Measurements from ENCODE around the gene UBE4A. TPM values are rescaled to one million over a fixed set of nuclear protein-coding genes. Genes with fewer than 3 reads are reported as not detected.
A peak's percentile ranks its signal among the peaks of the same experiment; 100 is the strongest.

UBE4A gene
- total and polyA plus RNA-seq, 9 of the 15 experiments (the other 6 are each of a cell fraction or from before 2014, with no cell fraction given) = 13.5 to 45.2 (median 26.8) TPM

DNA sequence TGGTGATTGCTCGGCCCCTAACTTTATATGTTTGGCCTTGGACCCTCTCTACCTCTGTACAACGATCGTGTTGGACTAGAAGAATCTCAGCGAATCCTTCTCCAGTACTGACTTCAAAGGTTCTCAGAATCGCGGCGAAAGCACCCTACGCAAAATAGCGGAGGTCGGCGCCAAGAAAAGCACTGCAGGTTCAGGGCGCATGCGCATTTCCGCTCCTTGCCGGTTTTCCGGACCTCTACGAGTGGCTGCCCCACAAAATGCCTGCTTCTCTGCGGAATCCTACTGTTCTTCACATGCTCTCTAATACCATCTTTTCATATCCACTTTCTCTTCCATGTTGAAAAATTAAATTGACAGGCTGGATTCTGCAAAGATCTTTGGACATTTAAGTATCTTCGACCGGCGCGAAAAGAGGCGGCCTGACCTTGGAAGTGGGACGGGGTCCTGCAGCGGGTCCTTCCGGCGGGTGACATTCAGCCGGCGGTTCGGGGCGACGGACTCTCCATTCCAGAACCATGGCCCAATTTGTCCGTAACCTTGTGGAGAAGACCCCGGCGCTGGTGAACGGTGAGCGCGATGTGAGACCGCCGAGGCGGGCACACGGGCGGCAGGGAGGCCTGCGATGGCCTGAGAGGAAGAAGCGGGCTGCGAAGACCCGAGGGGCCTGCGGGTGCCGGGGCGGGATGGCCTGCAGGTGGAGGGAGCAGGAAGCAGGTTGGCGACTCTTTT, 41.9 kb downstream of the UBE4A start, which contains the start of gene ATP5MG (continued):
- TF ChIP-seq, protein P1, sequence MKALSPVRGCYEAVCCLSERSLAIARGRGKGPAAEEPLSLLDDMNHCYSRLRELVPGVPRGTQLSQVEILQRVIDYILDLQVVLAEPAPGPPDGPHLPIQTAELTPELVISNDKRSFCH (CRISPR knock-in tag; IDR thresholded peaks at IDR 0.05) = no peak
- TF ChIP-seq, protein P1 (tag; IDR thresholded peaks at IDR 0.05) = 0 out of 2 replicates have a peak, but pooled peaks have one; percentile 51
- TF ChIP-seq KLF13 (tag; IDR thresholded peaks at IDR 0.05; ENCODE audit: borderline replicate concordance, low read depth) = no peak
- TF ChIP-seq ZNF23 (CRISPR knock-in tag; IDR thresholded peaks at IDR 0.05) = no peak
- no peak; a peak in 1 of 4 replicates for TF ChIP-seq TBL1XR1 (IDR thresholded peaks at IDR 0.05; ENCODE audit: low read length in 2 of 2)
- peak; percentile 37; the same call in 1 of the 2 replicates for TF ChIP-seq GABPB1 (CRISPR knock-in tag; IDR thresholded peaks at IDR 0.05)
- TF ChIP-seq ZNF830 (CRISPR knock-in tag; IDR thresholded peaks at IDR 0.05) = no peak
- TF ChIP-seq MAFF (IDR thresholded peaks at IDR 0.05; ENCODE audit: low read length) = no peak
- TF ChIP-seq, protein P2, sequence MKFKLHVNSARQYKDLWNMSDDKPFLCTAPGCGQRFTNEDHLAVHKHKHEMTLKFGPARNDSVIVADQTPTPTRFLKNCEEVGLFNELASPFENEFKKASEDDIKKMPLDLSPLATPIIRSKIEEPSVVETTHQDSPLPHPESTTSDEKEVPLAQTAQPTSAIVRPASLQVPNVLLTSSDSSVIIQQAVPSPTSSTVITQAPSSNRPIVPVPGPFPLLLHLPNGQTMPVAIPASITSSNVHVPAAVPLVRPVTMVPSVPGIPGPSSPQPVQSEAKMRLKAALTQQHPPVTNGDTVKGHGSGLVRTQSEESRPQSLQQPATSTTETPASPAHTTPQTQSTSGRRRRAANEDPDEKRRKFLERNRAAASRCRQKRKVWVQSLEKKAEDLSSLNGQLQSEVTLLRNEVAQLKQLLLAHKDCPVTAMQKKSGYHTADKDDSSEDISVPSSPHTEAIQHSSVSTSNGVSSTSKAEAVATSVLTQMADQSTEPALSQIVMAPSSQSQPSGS (CRISPR knock-in tag; IDR thresholded peaks at IDR 0.05) = no peak
- TF ChIP-seq ETV5 (CRISPR knock-in tag; IDR thresholded peaks at IDR 0.05; ENCODE audit: low read depth) = peak; percentile 55; the same call in 1 of the 2 replicates
- TF ChIP-seq SNRNP70 (optimal IDR thresholded peaks at IDR 0.05; ENCODE audit: low read depth, low read length) = no peak
- peak; percentile 78 for TF ChIP-seq GABPA (tag; conservative IDR thresholded peaks at IDR 0.05; ENCODE audit: low read depth)
- 0 out of 2 replicates have a peak, but pooled peaks have one; percentile 4 for TF ChIP-seq SMC3 (conservative IDR thresholded peaks at IDR 0.05; ENCODE audit: insufficient read depth, low read depth, low read length)
- TF ChIP-seq EHMT2 (IDR thresholded peaks at IDR 0.05) = no peak
- no peak for TF ChIP-seq RBM15 (IDR thresholded peaks at IDR 0.05; ENCODE audit: insufficient read depth, low read length)
- TF ChIP-seq, protein P3, sequence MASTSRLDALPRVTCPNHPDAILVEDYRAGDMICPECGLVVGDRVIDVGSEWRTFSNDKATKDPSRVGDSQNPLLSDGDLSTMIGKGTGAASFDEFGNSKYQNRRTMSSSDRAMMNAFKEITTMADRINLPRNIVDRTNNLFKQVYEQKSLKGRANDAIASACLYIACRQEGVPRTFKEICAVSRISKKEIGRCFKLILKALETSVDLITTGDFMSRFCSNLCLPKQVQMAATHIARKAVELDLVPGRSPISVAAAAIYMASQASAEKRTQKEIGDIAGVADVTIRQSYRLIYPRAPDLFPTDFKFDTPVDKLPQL (IDR thresholded peaks at IDR 0.05; ENCODE audit: extremely low read depth, insufficient read length) = no peak
- TF ChIP-seq HNRNPH1 (optimal IDR thresholded peaks at IDR 0.05; ENCODE audit: low read depth, low read length) = no peak
- no peak for TF ChIP-seq GTF2A2 (tag; IDR thresholded peaks at IDR 0.05)
- TF ChIP-seq KLF1 (tag; IDR thresholded peaks at IDR 0.05) = 0 out of 2 replicates have a peak, but pooled peaks have one; percentile 25
- no peak for TF ChIP-seq ZNF561 (CRISPR knock-in tag; conservative IDR thresholded peaks at IDR 0.05)
- TF ChIP-seq PHB (CRISPR knock-in tag; IDR thresholded peaks at IDR 0.05) = 0 out of 2 replicates have a peak, but pooled peaks have one; percentile 20
- no peak for TF ChIP-seq NFXL1 (CRISPR knock-in tag; IDR thresholded peaks at IDR 0.05)
- peak; percentile 76 for TF ChIP-seq ELF2 (CRISPR knock-in tag; IDR thresholded peaks at IDR 0.05)
- no peak for TF ChIP-seq ZFP1 (CRISPR knock-in tag; IDR thresholded peaks at IDR 0.05)
- no peak for TF ChIP-seq CHD1 (IDR thresholded peaks at IDR 0.05; ENCODE audit: low read length)
- TF ChIP-seq SUPT5H (IDR thresholded peaks at IDR 0.05) = peak; percentile 76
- no peak for TF ChIP-seq NFIC (IDR thresholded peaks at IDR 0.05)

Data from K562 (cell line).